Ishikawa (cell line): ENCODE data around the gene CEP41.
A peak's percentile ranks its signal among the peaks of the same experiment; 100 is the strongest.

Experiments used
- CEBPB ChIP-seq: IDR thresholded peaks from 2 replicates; pipeline ENCODE4 v1.6.1; 2012
- CREB1 ChIP-seq: IDR thresholded peaks from 2 replicates; pipeline ENCODE4 v1.6.1; 2012; ENCODE audit warnings: low read depth
- EGR1 ChIP-seq: IDR thresholded peaks from 2 replicates; pipeline ENCODE4 v1.6.1; 2012
- EP300 ChIP-seq: IDR thresholded peaks from 2 replicates; pipeline ENCODE4 v1.6.1; 2012; ENCODE audit warnings: borderline replicate concordance
- FOXM1 ChIP-seq: IDR thresholded peaks from 2 replicates; pipeline ENCODE4 v1.6.1; 2012; ENCODE audit warnings: low read depth, borderline replicate concordance
- NFIC ChIP-seq: IDR thresholded peaks from 2 replicates; pipeline ENCODE4 v1.6.1; 2012
- TAF1 ChIP-seq: IDR thresholded peaks from 2 replicates; pipeline ENCODE4 v1.6.1; 2012; ENCODE audit warnings: low read depth, mild to moderate bottlenecking
- TCF12 ChIP-seq: IDR thresholded peaks from 2 replicates; pipeline ENCODE4 v1.6.1; 2012; ENCODE audit warnings: low read depth
- TEAD4 ChIP-seq: IDR thresholded peaks from 2 replicates; pipeline ENCODE4 v1.6.1; 2012
- YY1 ChIP-seq: IDR thresholded peaks from 2 replicates; pipeline ENCODE4 v1.6.1; 2012; ENCODE audit warnings: low read depth
- ZBTB7A ChIP-seq: IDR thresholded peaks from 2 replicates; pipeline ENCODE4 v1.6.1; 2012; ENCODE audit warnings: low read depth
- TF ChIP-seq, protein P1 (sequence below): IDR thresholded peaks from 2 replicates; pipeline ENCODE4 v1.6.1; 2012
- TF ChIP-seq, protein P2 (sequence below): IDR thresholded peaks from 2 replicates; pipeline ENCODE4 v1.6.1; 2012; ENCODE audit warnings: low read depth, mild to moderate bottlenecking
- TF ChIP-seq, protein P3 (sequence below): IDR thresholded peaks from 2 replicates; pipeline ENCODE4 v1.6.1; 2012

Gene CEP41

DNA sequence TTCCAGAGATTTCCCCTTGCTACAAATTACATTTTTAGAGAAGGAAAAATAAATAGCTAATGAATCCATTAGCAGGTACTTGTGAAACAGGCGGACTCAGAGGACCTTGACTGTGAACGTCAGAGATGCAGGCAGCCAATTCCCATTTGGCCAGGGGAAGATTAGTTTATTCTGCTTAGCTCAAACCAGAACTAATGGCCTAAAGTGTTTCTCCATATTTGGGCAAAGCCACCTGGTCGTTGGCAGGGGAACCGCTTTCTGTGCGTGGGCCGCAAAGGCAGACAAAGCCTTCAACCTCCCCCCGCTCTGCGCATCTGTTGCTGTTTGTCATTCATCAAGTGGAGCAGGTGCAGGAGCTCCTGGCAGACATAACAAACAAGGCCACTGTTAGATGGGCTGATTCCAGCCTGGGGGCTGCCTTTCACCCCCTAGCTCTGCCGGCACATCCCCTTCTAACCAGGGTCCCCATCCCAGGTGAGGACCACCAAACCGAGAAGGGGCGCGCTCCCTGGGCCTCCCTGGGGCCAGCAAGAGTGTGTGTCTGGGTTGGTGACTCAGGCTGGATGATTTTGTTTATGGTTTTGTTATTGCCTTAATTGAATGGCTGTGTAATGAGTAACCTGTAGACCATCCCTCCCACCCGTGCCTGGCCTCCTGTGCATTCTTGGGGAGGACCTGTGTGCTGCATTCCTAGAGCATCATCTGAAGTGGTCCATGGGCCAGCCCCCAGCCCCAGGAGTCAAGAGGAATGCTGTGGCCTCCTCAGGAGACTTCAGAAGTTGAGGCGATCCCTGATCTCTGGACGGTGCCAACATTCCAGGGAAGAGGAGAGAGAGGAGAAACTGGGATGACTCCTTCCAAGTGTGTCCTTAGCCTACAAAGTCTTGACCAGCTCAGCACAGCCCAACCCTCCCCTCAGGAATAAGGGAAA, 75.0 kb downstream of the CEP41 start:
- no peak for TF ChIP-seq ZBTB7A
- no peak for TF ChIP-seq CEBPB
- no peak for TF ChIP-seq NFIC
- no peak for TF ChIP-seq FOXM1
- no peak for TF ChIP-seq CREB1

DNA sequence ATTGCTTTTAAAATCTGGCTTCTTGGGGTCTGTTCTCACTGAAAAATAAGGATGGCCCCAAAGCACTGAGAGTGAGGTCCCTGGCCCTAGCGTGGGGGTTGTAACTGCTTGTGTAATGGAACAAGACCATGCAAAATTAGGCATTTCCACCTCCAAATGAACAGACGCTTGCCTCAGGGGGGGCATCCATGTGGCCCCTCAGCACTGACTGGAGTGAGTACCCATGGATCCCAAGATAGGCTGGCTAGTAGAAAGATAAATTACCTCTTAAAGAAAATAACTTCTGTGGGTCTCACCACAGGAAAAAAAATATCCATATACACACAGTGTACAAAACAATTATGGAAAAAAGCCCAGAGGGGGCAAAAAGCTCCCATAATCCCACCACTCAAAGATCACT, 75.7 kb downstream of the CEP41 start:
- no peak for TF ChIP-seq TCF12
- TF ChIP-seq ZBTB7A: no peak
- no peak for TF ChIP-seq TAF1
- no peak for TF ChIP-seq NFIC
- TF ChIP-seq, protein P1, sequence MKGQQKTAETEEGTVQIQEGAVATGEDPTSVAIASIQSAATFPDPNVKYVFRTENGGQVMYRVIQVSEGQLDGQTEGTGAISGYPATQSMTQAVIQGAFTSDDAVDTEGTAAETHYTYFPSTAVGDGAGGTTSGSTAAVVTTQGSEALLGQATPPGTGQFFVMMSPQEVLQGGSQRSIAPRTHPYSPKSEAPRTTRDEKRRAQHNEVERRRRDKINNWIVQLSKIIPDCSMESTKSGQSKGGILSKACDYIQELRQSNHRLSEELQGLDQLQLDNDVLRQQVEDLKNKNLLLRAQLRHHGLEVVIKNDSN: no peak
- TF ChIP-seq YY1: no peak
- TF ChIP-seq CREB1: no peak
- TF ChIP-seq, protein P2, sequence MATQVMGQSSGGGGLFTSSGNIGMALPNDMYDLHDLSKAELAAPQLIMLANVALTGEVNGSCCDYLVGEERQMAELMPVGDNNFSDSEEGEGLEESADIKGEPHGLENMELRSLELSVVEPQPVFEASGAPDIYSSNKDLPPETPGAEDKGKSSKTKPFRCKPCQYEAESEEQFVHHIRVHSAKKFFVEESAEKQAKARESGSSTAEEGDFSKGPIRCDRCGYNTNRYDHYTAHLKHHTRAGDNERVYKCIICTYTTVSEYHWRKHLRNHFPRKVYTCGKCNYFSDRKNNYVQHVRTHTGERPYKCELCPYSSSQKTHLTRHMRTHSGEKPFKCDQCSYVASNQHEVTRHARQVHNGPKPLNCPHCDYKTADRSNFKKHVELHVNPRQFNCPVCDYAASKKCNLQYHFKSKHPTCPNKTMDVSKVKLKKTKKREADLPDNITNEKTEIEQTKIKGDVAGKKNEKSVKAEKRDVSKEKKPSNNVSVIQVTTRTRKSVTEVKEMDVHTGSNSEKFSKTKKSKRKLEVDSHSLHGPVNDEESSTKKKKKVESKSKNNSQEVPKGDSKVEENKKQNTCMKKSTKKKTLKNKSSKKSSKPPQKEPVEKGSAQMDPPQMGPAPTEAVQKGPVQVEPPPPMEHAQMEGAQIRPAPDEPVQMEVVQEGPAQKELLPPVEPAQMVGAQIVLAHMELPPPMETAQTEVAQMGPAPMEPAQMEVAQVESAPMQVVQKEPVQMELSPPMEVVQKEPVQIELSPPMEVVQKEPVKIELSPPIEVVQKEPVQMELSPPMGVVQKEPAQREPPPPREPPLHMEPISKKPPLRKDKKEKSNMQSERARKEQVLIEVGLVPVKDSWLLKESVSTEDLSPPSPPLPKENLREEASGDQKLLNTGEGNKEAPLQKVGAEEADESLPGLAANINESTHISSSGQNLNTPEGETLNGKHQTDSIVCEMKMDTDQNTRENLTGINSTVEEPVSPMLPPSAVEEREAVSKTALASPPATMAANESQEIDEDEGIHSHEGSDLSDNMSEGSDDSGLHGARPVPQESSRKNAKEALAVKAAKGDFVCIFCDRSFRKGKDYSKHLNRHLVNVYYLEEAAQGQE: no peak

DNA sequence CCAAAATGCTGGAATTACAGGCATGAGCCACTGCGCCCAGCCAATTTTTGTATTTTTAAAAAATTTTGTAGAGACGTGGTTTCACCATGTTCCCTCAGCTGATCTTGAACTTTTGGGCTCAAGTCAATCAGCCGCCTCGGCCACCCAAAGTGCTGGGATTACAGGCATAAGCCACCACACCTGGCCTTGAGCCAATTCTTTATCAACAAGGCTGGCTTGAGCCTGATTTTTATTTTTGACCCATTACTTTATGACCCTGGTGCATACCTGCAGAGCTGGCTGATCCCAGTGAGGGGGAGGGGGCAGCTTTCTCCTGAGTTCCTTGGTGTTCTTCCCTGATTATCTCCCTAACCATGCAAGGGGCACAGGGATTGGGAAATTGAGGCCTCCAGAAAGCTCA, 76.4 kb downstream of the CEP41 start:
- TF ChIP-seq, protein P2: no peak
- TF ChIP-seq NFIC: peak; percentile 22; the same call in 1 of the 2 replicates
- TF ChIP-seq, protein P3, sequence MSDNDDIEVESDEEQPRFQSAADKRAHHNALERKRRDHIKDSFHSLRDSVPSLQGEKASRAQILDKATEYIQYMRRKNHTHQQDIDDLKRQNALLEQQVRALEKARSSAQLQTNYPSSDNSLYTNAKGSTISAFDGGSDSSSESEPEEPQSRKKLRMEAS: no peak

DNA sequence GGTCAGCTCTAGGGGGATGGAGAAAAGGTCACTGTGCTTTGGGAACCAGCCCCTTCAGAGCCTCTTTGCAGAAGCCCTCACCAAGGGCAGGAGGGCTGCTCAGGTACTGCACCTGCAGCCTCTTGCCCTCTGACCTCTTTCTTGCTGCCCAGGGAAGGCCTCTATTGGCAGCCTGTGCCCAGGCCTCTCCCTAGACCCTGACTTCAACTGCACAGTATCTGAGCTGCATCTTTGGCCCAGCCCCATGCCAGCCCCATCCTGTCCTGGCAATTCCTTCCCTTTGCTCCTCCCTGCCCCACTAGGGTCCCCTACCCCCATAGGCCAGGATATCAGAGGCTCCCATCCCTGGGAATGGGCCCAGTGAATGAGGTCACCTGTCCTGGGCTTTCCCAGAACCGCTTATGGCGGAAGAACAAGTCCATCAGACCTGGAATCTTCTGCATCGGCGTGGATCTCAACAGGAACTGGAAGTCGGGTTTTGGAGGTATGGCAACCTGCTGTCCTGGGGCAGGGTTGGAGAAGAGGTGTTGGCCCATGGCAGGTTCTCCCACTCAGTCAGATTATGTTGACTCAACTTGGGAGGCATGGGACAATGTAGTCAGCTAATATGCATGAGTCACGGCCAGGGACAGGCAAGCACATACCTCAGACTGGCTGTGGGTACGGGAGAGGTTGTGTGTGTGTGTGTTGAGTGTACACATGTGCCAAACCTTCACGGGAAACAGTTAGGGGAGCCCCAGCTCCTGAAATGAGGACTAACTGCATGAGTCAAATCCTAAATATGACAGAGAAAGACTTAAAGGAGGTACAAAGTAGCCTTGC, 77.6 kb downstream of the CEP41 start:
- TF ChIP-seq TEAD4 (peak; percentile 51; the same call in 1 of the 2 replicates), YY1 (no peak), EGR1 (no peak)

DNA sequence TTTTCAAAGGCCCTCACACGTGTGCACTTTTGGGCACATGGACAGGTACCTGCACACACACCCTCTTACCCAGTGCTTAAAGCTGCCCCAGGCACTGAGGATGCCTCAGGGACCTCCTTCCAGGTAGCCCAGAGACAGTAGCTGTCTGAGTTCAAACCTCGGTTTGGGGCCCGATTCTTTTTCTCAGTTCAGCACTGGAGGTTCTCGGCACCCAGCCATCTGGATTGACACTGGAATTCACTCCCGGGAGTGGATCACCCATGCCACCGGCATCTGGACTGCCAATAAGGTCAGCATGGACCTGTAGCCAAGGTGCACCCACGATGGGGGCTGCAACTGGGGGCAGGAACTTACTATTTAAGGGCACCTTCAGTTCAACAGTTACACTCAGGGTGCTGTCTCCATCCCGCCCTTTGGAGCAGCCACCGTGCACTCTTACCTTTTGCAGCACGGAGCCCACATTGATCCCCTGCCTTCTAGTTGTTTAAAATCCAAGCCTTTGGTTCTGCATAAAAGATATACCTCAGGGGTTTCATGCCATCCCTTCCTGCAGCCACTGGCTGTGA, 78.5 kb downstream of the CEP41 start:
- TF ChIP-seq, protein P1: no peak
- TF ChIP-seq CEBPB: no peak
- TF ChIP-seq TAF1: no peak
- TF ChIP-seq TCF12: no peak
- TF ChIP-seq, protein P3: no peak
- no peak for TF ChIP-seq EGR1
- no peak for TF ChIP-seq EP300
- TF ChIP-seq ZBTB7A: no peak
- TF ChIP-seq NFIC: no peak
- TF ChIP-seq CREB1: no peak
- TF ChIP-seq, protein P2: no peak
